Fibroblast of skin of left biceps (primary cell): ENCODE results near the gene PSMB10.

Source experiments
- DNase-seq, 2 experiments: peaks; one replicate each; pipeline ENCODE4 v3.0.0-alpha.2; 2013; ENCODE audit warnings: low read depth in 2 of 2

The PSMB10 gene

DNA sequence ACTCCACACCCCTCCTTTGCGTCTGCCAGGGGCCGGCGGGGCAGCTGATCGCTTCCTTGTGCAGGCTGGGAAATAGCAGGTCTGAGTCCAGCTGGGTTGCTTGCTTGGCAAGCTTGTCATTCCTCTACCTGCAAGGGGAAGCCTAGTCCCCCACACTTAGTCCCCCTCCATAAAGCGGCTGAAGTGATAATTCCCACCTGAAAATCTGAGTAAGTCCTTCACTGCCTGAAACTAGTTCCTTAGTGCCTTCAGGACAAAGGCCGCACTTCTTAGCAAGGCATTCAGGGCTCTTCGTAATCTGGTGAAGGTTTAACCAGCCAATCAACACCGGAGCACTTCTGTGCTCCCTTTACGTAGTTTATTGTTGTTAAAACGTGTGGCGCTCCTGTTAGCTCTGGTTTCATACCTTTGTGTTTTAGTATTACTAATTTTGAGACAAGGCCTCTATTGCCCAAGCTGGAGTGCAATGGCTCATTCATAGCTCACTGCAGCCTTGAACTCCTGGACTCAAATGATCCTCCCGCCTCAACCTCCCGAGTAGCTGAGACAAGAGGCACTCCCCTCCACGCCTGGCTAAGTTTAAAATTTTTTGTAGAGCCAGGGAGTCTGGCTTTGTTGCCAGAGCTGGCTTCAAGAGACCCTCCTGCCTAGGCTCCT, 42.8 kb downstream of the PSMB10 start:
- DNase-seq: no peak

GRCh38 chr16:67892899-67893742, 43.5 kb downstream of the PSMB10 start, which contains the start of gene PSKH1:
TSS of gene PSKH1 (plus strand) at chr16:67893254. CDS start at chr16:67908750, 15,496 bp downstream.
- DNase-seq: peak; percentile 82 to 89

DNA sequence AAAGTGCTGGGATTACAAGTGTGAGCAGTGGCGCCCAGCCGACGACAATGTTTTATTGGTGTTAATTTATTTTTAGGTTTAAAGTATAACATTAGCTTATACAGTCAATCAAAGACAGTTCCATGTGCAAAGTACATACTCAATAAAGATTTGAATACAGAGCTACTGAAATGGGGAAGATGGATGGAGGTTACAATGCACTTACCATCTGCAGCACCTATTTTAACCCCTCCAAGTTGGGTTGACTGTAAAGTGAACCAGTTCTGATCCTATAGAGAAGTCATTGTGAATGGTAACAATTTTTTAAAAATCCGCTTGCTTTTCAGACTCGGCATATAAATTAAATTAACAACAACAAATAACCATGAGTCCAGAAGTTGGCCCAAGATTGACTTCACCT, 44.3 kb downstream of the PSMB10 start:
- DNase-seq: no peak

GRCh38 chr16:67888331-67888730, 48.3 kb downstream of the PSMB10 start:
- no peak for DNase-seq

- no peak for DNase-seq
These were observed 50.3 kb downstream of the PSMB10 start for GRCh38 chr16:67886387-67886786.

DNA sequence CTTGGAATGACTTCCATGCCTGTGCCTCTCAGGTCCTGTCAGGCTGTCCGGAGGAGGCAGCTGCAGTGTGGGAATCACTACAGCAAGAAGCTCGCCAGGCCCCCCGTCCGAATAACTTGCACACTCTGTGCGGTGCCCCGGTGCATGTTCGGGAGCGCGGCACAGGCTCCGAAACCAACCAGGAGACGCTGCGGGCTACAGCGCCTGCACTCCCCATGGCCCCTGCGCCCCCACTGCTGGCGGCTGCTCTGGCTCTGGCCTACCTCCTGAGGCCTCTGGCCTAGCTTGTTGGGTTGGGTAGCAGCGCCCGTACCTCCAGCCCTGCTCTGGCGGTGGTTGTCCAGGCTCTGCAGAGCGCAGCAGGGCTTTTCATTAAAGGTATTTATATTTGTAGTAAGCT, 50.7 kb downstream of the PSMB10 start:
- no peak for DNase-seq

GRCh38 chr16:67885545-67885944, 51.1 kb downstream of the PSMB10 start:
- no peak for DNase-seq

- DNase-seq: peak; percentile 66
These were observed 52.0 kb downstream of the PSMB10 start, which contains the start of gene NRN1L for GRCh38 chr16:67884684-67885083. TSS of gene NRN1L (plus strand) at chr16:67884885. CDS start at chr16:67884904, 19 bp downstream.
